Endothelial cell of umbilical vein (primary cell): ENCODE data around the gene TAF11L4. TPM values are rescaled to one million over a fixed set of nuclear protein-coding genes. Genes with fewer than 3 reads are reported as not detected.
"Not testable (repeated sequence)": the region's sequence is repeated elsewhere in the genome, so short reads cannot be mapped to it uniquely, and the experiment has no call there.

Experiments used
- Bru-seq: library from RNA; stranded (reverse); fragments of 400-500 nt; gene quantifications from one replicate; lab custom pipeline; 2021; lab: Mats Ljungman, UMichigan
- BruChase-seq, 2 experiments: library from RNA; stranded (reverse); fragments of 400-500 nt; gene quantifications; one replicate each; lab custom pipeline; 2021; lab: Mats Ljungman, UMichigan
- BruUV-seq: library from RNA; stranded (reverse); fragments of 400-500 nt; replicated peaks from 2 replicates; lab custom pipeline; 2021; lab: Mats Ljungman, UMichigan
- CTCF ChIA-PET: fragments of 300-600, 350-600 bp; sonication (Branson Sonifier 250); formaldehyde crosslinking; loops from one replicate; lab custom pipeline; 2021; ENCODE audit warnings: antibody characterized with exemption, inconsistent platforms; lab: Charles Lee
- POLR2A ChIA-PET: fragments of 300-600, 350-600 bp; sonication (Branson Sonifier 250); formaldehyde crosslinking; loops from one replicate; lab custom pipeline; 2021; ENCODE audit warnings: antibody characterized with exemption, inconsistent platforms; lab: Charles Lee
- DNase-seq: peaks from one replicate; pipeline ENCODE4 v3.0.0-alpha.2; 2011; ENCODE audit warnings: low read depth, low spot score
- FAIRE-seq: peaks from 2 replicates; lab custom pipeline; 2011; peaks lifted over from hg19 to GRCh38; lab: Jason Lieb, UNC
- H2AFZ ChIP-seq: 2 replicates; pipeline ENCODE4 v1.6.0; 2012; ENCODE audit warnings: low read depth, low read length, control low read depth, inconsistent platforms
- H3K27ac ChIP-seq: 2 replicates; pipeline ENCODE4 v1.5.1; 2011; ENCODE audit warnings: low read depth, mild to moderate bottlenecking, control low read depth, low read length, moderate library complexity; ENCODE audit not compliant: insufficient read depth
- H3K27me3 ChIP-seq, 2 experiments: 2 replicates each; pipeline versions ENCODE4 v1.6.0 to v1.6.1; 2011; ENCODE audit warnings: low read length in 2 of 2, mixed read lengths in 1 of 2; ENCODE audit not compliant: control insufficient read depth in 2 of 2, insufficient read depth in 2 of 2
- H3K36me3 ChIP-seq, 2 experiments: 2 replicates in 1 of 2; 3 replicates in 1 of 2; pipeline ENCODE4 v1.5.1; 2011; ENCODE audit warnings: low read length in 2 of 2, mild to moderate bottlenecking in 1 of 2, moderate library complexity in 1 of 2; ENCODE audit not compliant: control insufficient read depth in 2 of 2, insufficient read depth in 2 of 2; ENCODE audit errors: extremely low read depth in 1 of 2
- H3K4me1 ChIP-seq: 3 replicates; pipeline ENCODE4 v1.5.1; 2011; ENCODE audit warnings: mild to moderate bottlenecking, low read length; ENCODE audit not compliant: control insufficient read depth, insufficient read depth; ENCODE audit errors: extremely low read depth
- H3K4me2 ChIP-seq: 2 replicates; pipeline ENCODE4 v1.6.1; 2011; ENCODE audit warnings: low read length, control low read depth, mixed read lengths; ENCODE audit not compliant: insufficient read depth
- H3K4me3 ChIP-seq, 3 experiments: fragments of 200-600 bp in 1 of 3; sonication (generic), shearing (Covaris generic) in 1 of 3; replicated peaks in 1 of 3; 2 replicates each; pipeline ENCODE4 v1.5.1; 2011 to 2016; ENCODE audit warnings: control low read depth in 3 of 3, low read length in 3 of 3, mild to moderate bottlenecking in 2 of 3, inconsistent platforms in 1 of 3, low read depth in 1 of 3, moderate library complexity in 1 of 3; ENCODE audit not compliant: insufficient read depth in 1 of 3
- H3K79me2 ChIP-seq: 2 replicates; pipeline ENCODE4 v1.6.0; 2012; ENCODE audit warnings: low read length, inconsistent platforms; ENCODE audit not compliant: control insufficient read depth, insufficient read depth
- H3K9ac ChIP-seq: replicated peaks from 2 replicates; pipeline ENCODE3; 2011; ENCODE audit warnings: low read length, control low read depth; ENCODE audit not compliant: insufficient read depth; ENCODE audit errors: extremely low read depth
- H3K9me1 ChIP-seq: replicated peaks from 3 replicates; pipeline ENCODE4 v1.6.0; 2011; ENCODE audit warnings: mild to moderate bottlenecking, low read length; ENCODE audit not compliant: control insufficient read depth, insufficient read depth; ENCODE audit errors: extremely low read depth
- H3K9me3 ChIP-seq: replicated peaks from 2 replicates; pipeline ENCODE4 v1.5.1; 2012; ENCODE audit warnings: low read length, inconsistent platforms; ENCODE audit not compliant: control insufficient read depth, insufficient read depth
- H4K20me1 ChIP-seq: replicated peaks from 2 replicates; pipeline ENCODE3; 2011; ENCODE audit warnings: mild to moderate bottlenecking, low read length; ENCODE audit not compliant: control insufficient read depth, insufficient read depth; ENCODE audit errors: extremely low read depth
- dilution Hi-C: fragments of 300-500 bp; cut with MboI; formaldehyde crosslinking; loops from one replicate; pipeline ENCODE4 v1.15.0; 2019; ENCODE audit warnings: low sequenced_read_pairs; ENCODE audit not compliant: extremely low pct_ligation_motif_present
- intact Hi-C: fragments of 100-400 bp; cut with micrococcal nuclease; formaldehyde crosslinking; loops from one replicate; pipeline ENCODE4 v1.10.0; 2022
- long read RNA-seq: library from polyadenylated mRNA; stranded (forward); transcript quantifications from one replicate; pipeline ENCODE4 v2.0.0, GENCODE V29; 2021
- polyA minus RNA-seq, 3 experiments: library from RNA; depleted of rRNA, polyadenylated mRNA; stranded (reverse); fragments of >200 nt; gene quantifications; 1 replicate in 1 of 3; 2 replicates in 2 of 3; pipeline ENCODE4 v1.2.3, GENCODE V29; 2011
- polyA plus RNA-seq, 4 experiments: library from polyadenylated mRNA; depleted of rRNA in 3 of 4; stranded (reverse) in 3 of 4; unstranded in 1 of 4; fragments of >200 nt; gene quantifications; 2 replicates each; pipeline versions ENCODE4 v1.2.1 to v1.2.3, GENCODE V29; 2011 to 2012; ENCODE audit warnings: missing spikeins in 1 of 4
- total RNA-seq: library from RNA; stranded (reverse); gene quantifications from 2 replicates; pipeline ENCODE4 v1.2.3, GENCODE V29; 2021

TAF11L4 gene
- not detected in 2 replicates for total RNA-seq
- polyA plus RNA-seq, result not detected in 2 replicates
- not detected in 2 replicates for polyA plus RNA-seq (2011; cell fraction: cytosol; rRNA removed)
- polyA plus RNA-seq (2011; cell fraction: nucleus; rRNA removed), result not detected in 2 replicates
- not detected in 2 replicates for polyA plus RNA-seq (2012)
- not detected in 2 replicates for polyA minus RNA-seq
- not detected for polyA minus RNA-seq (2011; cell fraction: cytosol; rRNA and poly(A)+ RNA removed)
- polyA minus RNA-seq (2011; cell fraction: nucleus; rRNA and poly(A)+ RNA removed), result not detected in 2 replicates
- not detected for Bru-seq, nascent RNA
- BruChase-seq, experiment 1, labeled RNA remaining after a 6-hour chase, result not detected
- BruChase-seq, experiment 2, labeled RNA remaining after a 2-hour chase, result not detected
- long read RNA-seq, result 0 reads

GRCh38 chr5:17521501-17521900 is at the start of gene TAF11L4:
Gene TAF11L4, plus strand, starts transcription at chr5:17521801.
- H2AFZ ChIP-seq, BruUV-seq, H4K20me1 ChIP-seq, H3K79me2 ChIP-seq, CTCF ChIA-PET, H3K36me3 ChIP-seq, H3K9me1 ChIP-seq, POLR2A ChIA-PET, H3K4me1 ChIP-seq, DNase-seq, H3K4me3 ChIP-seq, H3K27ac ChIP-seq, H3K9me3 ChIP-seq, intact Hi-C loops, FAIRE-seq, dilution Hi-C loops, H3K9ac ChIP-seq, H3K27me3 ChIP-seq, H3K4me2 ChIP-seq: not testable (repeated sequence)

- H3K4me2 ChIP-seq, intact Hi-C loops, CTCF ChIA-PET, DNase-seq, H3K27me3 ChIP-seq, H3K79me2 ChIP-seq, FAIRE-seq, H3K27ac ChIP-seq, H2AFZ ChIP-seq, dilution Hi-C loops, H3K9me1 ChIP-seq, H3K4me3 ChIP-seq, H3K9ac ChIP-seq, BruUV-seq, H3K4me1 ChIP-seq, POLR2A ChIA-PET, H4K20me1 ChIP-seq, H3K9me3 ChIP-seq, H3K36me3 ChIP-seq: not testable (repeated sequence)
Observed at GRCh38 chr5:17475064-17475463, 46.5 kb upstream of the TAF11L4 start.
